B cell (primary cell): ENCODE results near the gene HELT. TPM values are rescaled to one million over a fixed set of nuclear protein-coding genes. Genes with fewer than 3 reads are reported as not detected.

Source experiments
- ATAC-seq: fragments of 200-7000 bp; cut with Tn5 transposase; one replicate; pipeline ENCODE4 v1.10.0; 2021; ENCODE audit warnings: low read depth, mild to moderate bottlenecking, moderate number of reproducible peaks, moderate library complexity
- CTCF ChIA-PET: fragments of 350-600 bp; sonication (Branson Sonifier 250); formaldehyde crosslinking; loops from one replicate; lab custom pipeline; 2021; ENCODE audit warnings: antibody characterized with exemption, inconsistent platforms; lab: Charles Lee
- POLR2A ChIA-PET: fragments of 350-600 bp; sonication (Branson Sonifier 250); formaldehyde crosslinking; loops from one replicate; lab custom pipeline; 2021; ENCODE audit warnings: antibody characterized with exemption; lab: Charles Lee
- DNase-seq: peaks from one replicate; pipeline ENCODE4 v3.0.0; 2013
- H2AFZ ChIP-seq: 2 replicates; pipeline ENCODE4 v1.6.1; 2012; ENCODE audit warnings: mild to moderate bottlenecking, low read depth, low read length; ENCODE audit not compliant: insufficient read depth, poor library complexity, severe bottlenecking
- H3K27ac ChIP-seq, 2 donors: 1 replicate in 1 of 2; 2 replicates in 1 of 2; pipeline ENCODE4 v1.5.1; 2012 to 2013; ENCODE audit warnings: low read length in 2 of 2, mild to moderate bottlenecking in 2 of 2, moderate library complexity in 1 of 2
- H3K27me3 ChIP-seq, 4 experiments: fragments of 200-600 bp in 1 of 4; sonication (generic) in 1 of 4; replicated peaks in 1 of 4; 1 replicate in 2 of 4; 2 replicates in 2 of 4; pipeline versions ENCODE4 v1.6.1 to v1.7.0; 2013 to 2016; ENCODE audit warnings: low read length in 3 of 4, mild to moderate bottlenecking in 2 of 4, mixed read lengths in 1 of 4, moderate library complexity in 1 of 4; ENCODE audit not compliant: insufficient read depth in 4 of 4, control insufficient read depth in 3 of 4; ENCODE audit errors: control extremely low read depth in 1 of 4
- H3K36me3 ChIP-seq, 2 experiments: replicated peaks in 1 of 2; 1 replicate in 1 of 2; 2 replicates in 1 of 2; pipeline versions ENCODE4 v1.6.1 to v1.7.1; 2013; ENCODE audit warnings: low read length in 1 of 2; ENCODE audit not compliant: insufficient read depth in 2 of 2, control insufficient read depth in 1 of 2; ENCODE audit errors: control extremely low read depth in 1 of 2, extremely low read depth in 1 of 2
- H3K4me1 ChIP-seq, 2 donors: fragments of 200-600 bp in 1 of 2; sonication (generic) in 1 of 2; 1 replicate in 1 of 2; 2 replicates in 1 of 2; pipeline versions ENCODE4 v1.5.1 to v1.6.1; 2013 to 2017; ENCODE audit warnings: low read length in 2 of 2; ENCODE audit not compliant: control insufficient read depth in 2 of 2, insufficient read depth in 2 of 2
- H3K4me2 ChIP-seq: replicated peaks from 2 replicates; pipeline ENCODE3; 2012; ENCODE audit warnings: mild to moderate bottlenecking, low read depth, low read length; ENCODE audit not compliant: poor library complexity, severe bottlenecking
- H3K4me3 ChIP-seq, 5 experiments: fragments of 200-600 bp in 1 of 5; sonication (generic) in 1 of 5; 1 replicate in 3 of 5; 2 replicates in 2 of 5; pipeline versions ENCODE4 v1.5.1 to v1.7.0; 2011 to 2016; ENCODE audit warnings: low read length in 4 of 5, mild to moderate bottlenecking in 4 of 5, low read depth in 2 of 5, control low read depth in 1 of 5, moderate library complexity in 1 of 5; ENCODE audit not compliant: insufficient read depth in 1 of 5; ENCODE audit errors: control extremely low read depth in 1 of 5, extremely low read depth in 1 of 5
- H3K79me2 ChIP-seq: fragments of 200-600 bp; sonication (generic); one replicate; pipeline ENCODE4 v1.6.0; 2016; ENCODE audit warnings: low read length; ENCODE audit not compliant: control insufficient read depth, insufficient read depth
- H3K9ac ChIP-seq: fragments of 200-600 bp; sonication (generic); 2 replicates; pipeline ENCODE4 v1.6.1; 2017; ENCODE audit warnings: mild to moderate bottlenecking, low read length, moderate library complexity
- H3K9me3 ChIP-seq, 3 donors: one replicate each; pipeline versions ENCODE4 v1.6.1 to v1.7.1; 2013; ENCODE audit warnings: low read length in 2 of 3; ENCODE audit not compliant: control insufficient read depth in 2 of 3, insufficient read depth in 1 of 3; ENCODE audit errors: control extremely low read depth in 1 of 3
- H4K20me1 ChIP-seq: 2 replicates; pipeline ENCODE4 v1.6.0; 2012; ENCODE audit warnings: mild to moderate bottlenecking, low read length; ENCODE audit not compliant: insufficient read depth, control insufficient read depth, poor library complexity, severe bottlenecking
- H3K27ac Mint-ChIP-seq: one replicate; pipeline ENCODE4 v1.8.0; 2021; ENCODE audit warnings: mixed read lengths
- H3K27me3 Mint-ChIP-seq: one replicate; pipeline ENCODE4 v1.8.0; 2021; ENCODE audit warnings: mixed read lengths
- H3K4me1 Mint-ChIP-seq: one replicate; pipeline ENCODE4 v1.8.0; 2021; ENCODE audit warnings: mixed read lengths
- H3K4me3 Mint-ChIP-seq: one replicate; pipeline ENCODE4 v1.8.0; 2021; ENCODE audit warnings: mixed read lengths
- H3K9me3 Mint-ChIP-seq: one replicate; pipeline ENCODE4 v1.8.0; 2022; ENCODE audit warnings: mixed read lengths; ENCODE audit not compliant: insufficient read depth
- EZH2 ChIP-seq: IDR thresholded peaks from 2 replicates; pipeline ENCODE4 v1.6.1; 2012; ENCODE audit warnings: borderline replicate concordance, low read depth, mild to moderate bottlenecking, moderate library complexity, low read length; ENCODE audit not compliant: insufficient read depth, poor library complexity, severe bottlenecking
- WGBS: methylation state at CpG from one replicate; pipeline ENCODE4 v1.1.5; 2013; ENCODE audit warnings: missing lambda C conversion rate; ENCODE audit not compliant: insufficient coverage; 5-methylcytosine and 5-hydroxymethylcytosine counted together
- intact Hi-C: fragments of 100-400 bp; cut with micrococcal nuclease; formaldehyde crosslinking; loops from one replicate; pipeline ENCODE4 v1.10.0; 2022
- polyA plus RNA-seq: library from polyadenylated mRNA; depleted of rRNA; stranded (reverse); fragments of >200 nt; gene quantifications from 2 replicates; pipeline ENCODE4 v1.2.3, GENCODE V29; 2012
- total RNA-seq, 2 donors: library from RNA; stranded (reverse); fragments of 120-200 nt in 1 of 2; gene quantifications; 1 replicate in 1 of 2; 2 replicates in 1 of 2; pipeline versions ENCODE4 v1.2.3 to v1.2.4, GENCODE V29; 2013 to 2022
- TF ChIP-seq, protein P1 (sequence below): fragments of 200-600 bp; IDR thresholded peaks from one replicate; pipeline ENCODE4 v1.8.0; 2022; ENCODE audit warnings: antibody characterized with exemption, mild to moderate bottlenecking

Gene HELT
- total and polyA plus RNA-seq, 2 donors (not counting 1 experiment from before 2014, with no cell fraction given) = not detected

- Histone ChIP-seq H3K79me2 (no peaks in the 10 kb centered on the region), H3K4me2 (no peak overlapping the region), H3K36me3 (no peaks in the 10 kb centered on the region), H2AFZ (no peak overlapping the region), H3K4me1 (no peaks in the 10 kb centered on the region), H3K27me3 (peaks cover 0 to 6% (median 0%) of the 10 kb centered on the region in 4 experiments), H3K4me3 (no peak overlapping the region), H3K27ac (no peak overlapping the region), H3K9ac (no peak overlapping the region), H3K9me3 (peaks cover 0 to 7% (median 0%) of the 10 kb centered on the region in 3 donors), H4K20me1 (no peaks in the 10 kb centered on the region)
- Mint-ChIP-seq H3K27ac (no peak overlapping the region), H3K4me1 (no peaks in the 10 kb centered on the region), H3K9me3 (no peaks in the 10 kb centered on the region), H3K4me3 (no peak overlapping the region), H3K27me3 (peaks cover 48% of the 10 kb centered on the region)
- ChIA-PET POLR2A (no interaction called here), CTCF (no interaction called here)
- DNase-seq (no peak), ATAC-seq (no peak)
- no peak for TF ChIP-seq EZH2
- TF ChIP-seq, protein P1, sequence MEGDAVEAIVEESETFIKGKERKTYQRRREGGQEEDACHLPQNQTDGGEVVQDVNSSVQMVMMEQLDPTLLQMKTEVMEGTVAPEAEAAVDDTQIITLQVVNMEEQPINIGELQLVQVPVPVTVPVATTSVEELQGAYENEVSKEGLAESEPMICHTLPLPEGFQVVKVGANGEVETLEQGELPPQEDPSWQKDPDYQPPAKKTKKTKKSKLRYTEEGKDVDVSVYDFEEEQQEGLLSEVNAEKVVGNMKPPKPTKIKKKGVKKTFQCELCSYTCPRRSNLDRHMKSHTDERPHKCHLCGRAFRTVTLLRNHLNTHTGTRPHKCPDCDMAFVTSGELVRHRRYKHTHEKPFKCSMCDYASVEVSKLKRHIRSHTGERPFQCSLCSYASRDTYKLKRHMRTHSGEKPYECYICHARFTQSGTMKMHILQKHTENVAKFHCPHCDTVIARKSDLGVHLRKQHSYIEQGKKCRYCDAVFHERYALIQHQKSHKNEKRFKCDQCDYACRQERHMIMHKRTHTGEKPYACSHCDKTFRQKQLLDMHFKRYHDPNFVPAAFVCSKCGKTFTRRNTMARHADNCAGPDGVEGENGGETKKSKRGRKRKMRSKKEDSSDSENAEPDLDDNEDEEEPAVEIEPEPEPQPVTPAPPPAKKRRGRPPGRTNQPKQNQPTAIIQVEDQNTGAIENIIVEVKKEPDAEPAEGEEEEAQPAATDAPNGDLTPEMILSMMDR = no peak
- 95% methylated on average over 12 of the region's 14 CpGs for WGBS
- intact Hi-C loops = no loop called here
Measured at GRCh38 chr4:185053746-185054145, 35.5 kb downstream of the HELT start.

DNA sequence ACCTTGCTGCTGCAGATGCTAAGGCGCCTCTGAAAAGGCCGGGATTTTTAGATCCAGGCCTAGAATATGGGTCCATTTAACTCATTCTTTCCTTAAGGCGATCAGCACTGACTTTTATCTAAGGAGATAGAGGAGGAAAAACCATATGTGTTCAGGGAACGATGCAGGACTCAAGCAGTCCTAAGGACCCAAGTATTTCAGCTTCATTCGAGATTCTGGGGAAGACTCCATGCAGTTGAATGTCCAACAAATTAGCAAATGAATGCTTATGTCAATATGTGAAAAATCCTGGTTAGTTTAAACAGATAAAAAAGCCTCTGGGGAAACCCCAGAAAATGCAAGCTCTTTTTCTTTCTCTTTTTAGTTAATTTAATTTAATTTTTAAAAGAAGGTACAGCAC, 36.0 kb downstream of the HELT start:
- H3K9me3 ChIP-seq = peaks cover 0 to 7% (median 0%) of the 10 kb centered on the region in 3 donors
- Mint-ChIP-seq H3K4me3 (no peak overlapping the region), H3K27ac (no peak overlapping the region), H3K4me1 (no peaks in the 10 kb centered on the region), H3K9me3 (no peaks in the 10 kb centered on the region), H3K27me3 (peaks cover 48% of the 10 kb centered on the region)
- H3K4me2 ChIP-seq = no peak overlapping the region
- TF ChIP-seq EZH2 = no peak
- TF ChIP-seq, protein P1 = no peak
- H3K9ac ChIP-seq = no peak overlapping the region
- POLR2A ChIA-PET = no interaction called here
- DNase-seq = no peak
- peaks cover 0 to 6% (median 0%) of the 10 kb centered on the region in 4 experiments for H3K27me3 ChIP-seq
- no peaks in the 10 kb centered on the region for H4K20me1 ChIP-seq
- H2AFZ ChIP-seq = no peak overlapping the region
- ATAC-seq = no peak
- no peaks in the 10 kb centered on the region for H3K4me1 ChIP-seq
- no peak overlapping the region for H3K27ac ChIP-seq
- intact Hi-C loops = no loop called here
- H3K4me3 ChIP-seq = no peak overlapping the region
- WGBS = 100% methylated on average over 2 of the region's 5 CpGs
- no peaks in the 10 kb centered on the region for H3K79me2 ChIP-seq
- H3K36me3 ChIP-seq = no peaks in the 10 kb centered on the region
- CTCF ChIA-PET = no interaction called here
